ENCODE results near the gene PPT2.

DNA sequence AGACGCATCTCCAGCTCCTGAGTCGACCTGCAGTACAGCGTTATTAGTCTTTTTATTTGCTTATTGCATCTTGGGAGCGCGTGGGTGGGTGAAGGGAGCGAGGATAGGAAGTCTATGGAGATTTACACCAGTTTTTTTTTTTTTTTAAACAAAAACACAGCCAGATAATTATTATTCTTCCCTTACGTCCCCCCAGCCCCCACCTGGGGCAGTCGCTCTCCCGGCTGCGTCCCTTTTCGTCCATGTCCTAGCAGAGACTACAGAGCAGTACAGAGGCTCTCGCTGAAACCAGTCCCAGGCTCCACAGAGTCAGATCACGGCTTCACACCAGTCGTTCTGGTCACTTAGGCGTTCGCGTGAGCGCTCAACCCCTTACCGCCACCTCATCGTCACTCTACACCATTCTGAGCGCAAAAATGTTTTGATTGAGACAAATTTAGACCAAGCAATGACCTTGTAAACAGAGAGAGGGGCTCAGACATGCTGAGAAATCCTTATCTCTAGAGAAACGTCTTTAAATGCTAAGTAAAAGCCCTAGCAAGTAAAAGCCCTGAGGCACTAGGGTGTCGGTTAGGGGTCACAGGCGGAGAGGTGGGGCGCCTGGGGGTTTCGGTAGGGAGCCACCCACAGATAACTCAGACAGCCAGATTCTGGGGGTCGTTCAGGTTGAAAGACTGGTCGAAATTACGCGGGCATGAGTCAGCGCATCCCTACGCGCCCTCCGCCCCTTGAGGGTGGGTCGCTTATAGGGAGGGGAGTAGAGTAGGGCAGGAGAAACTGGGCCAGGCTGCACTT is 975 bp upstream of the PPT2 start:
- TF ChIP-seq, protein P1, sequence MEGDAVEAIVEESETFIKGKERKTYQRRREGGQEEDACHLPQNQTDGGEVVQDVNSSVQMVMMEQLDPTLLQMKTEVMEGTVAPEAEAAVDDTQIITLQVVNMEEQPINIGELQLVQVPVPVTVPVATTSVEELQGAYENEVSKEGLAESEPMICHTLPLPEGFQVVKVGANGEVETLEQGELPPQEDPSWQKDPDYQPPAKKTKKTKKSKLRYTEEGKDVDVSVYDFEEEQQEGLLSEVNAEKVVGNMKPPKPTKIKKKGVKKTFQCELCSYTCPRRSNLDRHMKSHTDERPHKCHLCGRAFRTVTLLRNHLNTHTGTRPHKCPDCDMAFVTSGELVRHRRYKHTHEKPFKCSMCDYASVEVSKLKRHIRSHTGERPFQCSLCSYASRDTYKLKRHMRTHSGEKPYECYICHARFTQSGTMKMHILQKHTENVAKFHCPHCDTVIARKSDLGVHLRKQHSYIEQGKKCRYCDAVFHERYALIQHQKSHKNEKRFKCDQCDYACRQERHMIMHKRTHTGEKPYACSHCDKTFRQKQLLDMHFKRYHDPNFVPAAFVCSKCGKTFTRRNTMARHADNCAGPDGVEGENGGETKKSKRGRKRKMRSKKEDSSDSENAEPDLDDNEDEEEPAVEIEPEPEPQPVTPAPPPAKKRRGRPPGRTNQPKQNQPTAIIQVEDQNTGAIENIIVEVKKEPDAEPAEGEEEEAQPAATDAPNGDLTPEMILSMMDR (IDR thresholded peaks at IDR 0.05): no peak
- TF ChIP-seq POLR2A (IDR thresholded peaks at IDR 0.05): no peak

Data from uterus (tissue), 2 donors.